HUDEP-2 (cell line): Measurements from ENCODE around the gene PLD1.
"Not testable (repeated sequence)": the region's sequence is repeated elsewhere in the genome, so short reads cannot be mapped to it uniquely, and the experiment has no call there.

ENCODE experiments used
- DNase-seq, 76 experiments: peaks; one replicate each; lab custom pipeline; 2025; ENCODE audit not compliant: unreplicated experiment in 76 of 76; lab: John Stamatoyannopoulos, UW

The PLD1 gene

DNA sequence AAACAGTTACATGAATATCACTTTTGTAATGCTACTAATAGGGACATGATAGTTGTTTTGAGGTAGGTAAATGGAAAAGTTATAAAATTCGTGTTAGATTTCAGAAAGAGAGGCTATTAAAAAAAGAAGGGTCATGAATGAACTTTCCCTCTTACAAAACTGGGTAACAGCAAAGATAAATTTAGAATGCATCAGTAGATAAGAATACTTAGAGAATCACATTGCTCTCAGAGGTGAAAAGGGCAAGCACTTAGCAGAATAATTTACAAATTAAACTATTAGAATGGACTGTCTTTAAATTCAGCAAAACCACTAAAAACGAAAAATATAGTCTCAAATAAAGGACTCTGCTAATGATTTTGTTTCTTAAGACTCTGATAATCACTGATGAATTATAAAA lies 167.2 kb downstream of the PLD1 start:
- no peak for DNase-seq

DNA sequence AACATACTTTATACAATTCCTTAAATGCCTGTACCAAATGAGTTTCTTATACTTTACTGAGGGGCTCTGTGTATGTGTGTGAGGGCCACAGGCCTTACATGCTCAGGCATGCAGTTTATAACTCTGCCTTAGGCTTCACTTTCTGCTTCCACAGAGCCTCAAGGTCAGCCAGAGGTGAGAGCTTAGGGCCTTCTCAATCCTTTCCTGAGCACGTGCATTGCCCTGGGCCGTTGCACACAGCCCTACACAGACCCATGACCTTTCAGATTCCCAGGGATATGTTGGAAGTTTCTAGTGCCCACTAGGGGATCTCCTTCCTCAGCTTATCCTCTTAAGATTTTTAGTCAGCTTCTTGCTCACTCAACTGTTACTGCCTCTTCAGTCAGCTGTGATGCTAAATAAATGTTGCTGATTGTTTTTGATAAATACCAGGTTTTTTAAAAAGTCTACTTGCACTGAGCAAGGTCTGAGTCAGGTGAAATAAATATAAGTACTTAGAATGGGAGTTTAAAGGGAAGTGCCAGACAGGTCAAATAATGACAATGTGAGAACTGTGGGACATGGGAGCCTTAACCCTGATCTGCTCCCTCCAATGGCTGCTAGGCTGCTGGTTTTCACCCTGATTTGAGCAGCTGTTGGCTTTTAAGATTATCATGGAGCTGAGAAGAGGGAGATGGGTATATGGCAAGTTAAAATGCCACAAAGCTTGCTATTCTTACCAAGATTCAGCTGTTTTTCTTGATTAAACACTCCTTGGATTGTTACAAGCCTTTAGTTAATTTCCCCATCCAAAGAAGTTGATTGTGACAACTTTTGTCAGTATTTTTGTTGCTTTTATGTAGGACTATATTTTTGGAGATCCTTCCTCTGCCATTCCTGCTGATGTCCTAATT lies 169.5 kb downstream of the PLD1 start:
- DNase-seq, result no peak

DNA sequence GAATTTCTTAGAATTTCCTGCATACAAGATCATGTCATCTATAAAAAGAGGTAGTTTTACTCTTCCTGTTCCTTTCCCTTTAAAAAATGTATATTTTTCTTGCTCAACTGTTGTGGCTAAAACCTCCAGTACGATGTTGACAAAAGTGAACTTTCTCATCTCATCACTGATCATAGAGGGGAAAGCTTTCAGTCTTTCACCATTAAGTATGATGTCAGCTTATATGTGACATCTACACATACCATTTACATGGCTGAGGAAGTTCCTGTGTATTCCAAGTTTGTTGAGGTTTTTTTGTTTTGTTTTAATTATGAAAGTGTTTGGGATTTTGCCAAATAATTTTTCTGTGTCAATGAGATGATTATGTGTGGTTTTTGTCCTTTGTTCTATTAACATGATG lies 173.6 kb downstream of the PLD1 start:
- DNase-seq, result no peak

DNA sequence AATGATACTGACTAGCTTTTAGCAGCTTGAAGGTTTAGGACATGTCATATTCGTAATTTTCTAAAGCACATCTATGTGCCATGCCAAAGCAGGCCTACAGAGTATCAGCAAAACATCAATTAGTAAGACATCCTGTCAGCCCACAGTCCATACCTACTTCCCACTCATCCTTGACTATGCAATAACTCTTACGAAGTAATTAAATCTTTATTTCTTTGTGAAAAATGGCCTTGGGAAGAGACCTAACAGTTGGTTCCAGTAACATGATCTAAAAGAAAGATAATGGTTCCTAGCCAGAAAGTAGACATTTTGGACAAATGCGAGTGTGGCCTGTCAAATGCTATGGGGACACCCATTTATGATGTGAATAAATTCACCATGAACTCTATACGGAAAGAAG lies 177.5 kb downstream of the PLD1 start:
- no peak for DNase-seq

DNA sequence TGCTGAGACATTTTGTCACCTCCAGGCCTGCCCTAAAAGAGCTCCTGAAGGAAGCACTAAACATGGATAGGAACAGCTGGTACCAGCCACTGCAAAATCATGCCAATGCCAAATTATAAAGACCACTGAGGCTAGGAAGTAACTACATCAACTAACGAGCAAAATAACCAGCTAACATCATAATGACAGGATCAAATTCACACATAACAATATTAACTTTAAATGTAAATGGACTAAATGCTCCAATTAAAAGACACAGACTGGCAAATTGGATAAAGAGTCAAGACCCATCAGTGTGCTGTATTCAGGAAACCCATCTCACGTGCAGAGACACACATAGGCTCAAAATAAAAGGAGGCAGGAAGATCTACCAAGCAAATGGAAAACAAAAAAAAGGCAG lies 183.5 kb downstream of the PLD1 start:
- DNase-seq, result not testable (repeated sequence)

DNA sequence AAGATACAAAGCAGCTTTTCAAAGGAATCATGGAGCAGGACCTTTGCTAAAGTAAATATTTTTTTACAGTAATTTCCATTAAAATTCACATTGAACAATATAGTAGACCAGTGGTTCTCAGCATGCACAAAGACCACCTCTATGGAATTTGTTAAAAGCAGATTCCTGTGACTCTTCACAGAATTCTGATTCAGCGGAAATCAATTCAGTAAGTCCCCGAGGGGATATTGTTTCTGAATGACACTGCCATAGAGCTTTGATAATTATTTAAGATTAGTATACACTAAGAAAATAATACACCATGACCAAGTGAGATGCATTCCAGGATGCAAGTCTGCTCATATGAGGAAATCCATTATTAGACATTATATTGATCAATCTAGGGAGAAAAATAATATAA lies 188.2 kb downstream of the PLD1 start:
- no peak for DNase-seq

DNA sequence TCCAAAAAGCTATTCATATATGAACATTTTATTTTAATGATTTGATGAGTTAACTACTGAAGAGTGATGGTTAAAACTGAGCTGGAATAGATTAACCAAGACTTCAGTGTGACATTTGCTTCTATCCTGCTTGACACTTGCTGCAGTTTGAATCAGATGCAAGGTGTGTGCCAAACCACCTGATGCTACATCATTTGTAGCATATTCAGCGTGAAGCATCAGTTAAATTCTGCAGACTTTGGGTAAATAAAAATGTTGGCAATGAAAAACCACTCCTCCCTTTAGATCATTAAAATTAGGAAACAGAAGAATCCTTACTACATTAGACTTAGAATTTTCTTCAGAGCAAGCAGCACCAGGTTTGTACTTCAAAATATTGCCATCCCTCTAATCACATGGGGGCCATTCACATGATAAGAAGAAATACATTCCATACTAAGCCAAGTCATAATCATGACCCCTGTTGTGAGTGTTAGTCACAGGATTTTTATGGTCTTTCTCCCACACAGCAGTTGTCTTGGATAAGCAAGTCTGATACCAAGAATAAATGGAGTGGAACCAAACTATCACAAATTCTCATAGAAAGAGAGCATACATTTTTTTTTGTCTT lies 189.4 kb downstream of the PLD1 start:
- peak in 5 of 76 experiments; percentile 5 to 40 (median 9) for DNase-seq

DNA sequence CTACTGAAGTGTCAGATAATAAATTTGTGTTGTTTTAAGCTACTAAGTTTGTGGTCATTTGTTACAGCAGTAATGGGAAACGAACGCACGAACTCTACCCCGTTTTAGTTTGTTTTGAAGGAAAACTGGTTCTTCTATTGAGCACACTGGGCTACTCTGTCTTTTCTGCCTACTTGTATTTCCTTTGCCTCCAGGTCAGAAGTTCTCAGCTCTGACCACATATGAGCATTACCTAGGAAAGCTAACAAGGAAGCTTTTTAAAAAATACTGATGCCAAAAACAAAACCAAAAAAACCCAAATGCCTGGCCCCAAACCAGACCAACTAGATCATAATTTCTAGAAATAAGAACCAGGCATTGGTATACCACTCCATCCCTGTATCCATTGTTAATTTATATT lies 193.5 kb downstream of the PLD1 start:
- no peak for DNase-seq

DNA sequence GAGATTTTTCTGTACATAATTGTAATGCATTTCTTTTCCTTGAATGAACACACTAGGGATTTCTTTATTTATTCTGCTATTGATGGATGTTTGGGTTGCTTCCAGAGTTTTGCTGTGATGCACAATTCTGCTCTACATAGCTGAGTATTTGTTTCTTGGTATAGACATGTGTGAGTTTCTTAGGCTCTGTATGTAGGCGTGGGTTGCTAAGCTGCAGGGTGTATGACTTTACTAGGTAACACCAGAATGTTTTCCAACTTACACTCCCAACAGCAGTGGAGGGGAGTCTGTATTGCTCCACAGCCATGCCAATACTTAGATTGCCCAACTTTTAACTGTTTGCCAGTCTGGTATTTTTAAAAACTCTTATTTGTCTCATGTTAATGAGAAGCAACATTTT lies 194.6 kb downstream of the PLD1 start:
- DNase-seq, result no peak

DNA sequence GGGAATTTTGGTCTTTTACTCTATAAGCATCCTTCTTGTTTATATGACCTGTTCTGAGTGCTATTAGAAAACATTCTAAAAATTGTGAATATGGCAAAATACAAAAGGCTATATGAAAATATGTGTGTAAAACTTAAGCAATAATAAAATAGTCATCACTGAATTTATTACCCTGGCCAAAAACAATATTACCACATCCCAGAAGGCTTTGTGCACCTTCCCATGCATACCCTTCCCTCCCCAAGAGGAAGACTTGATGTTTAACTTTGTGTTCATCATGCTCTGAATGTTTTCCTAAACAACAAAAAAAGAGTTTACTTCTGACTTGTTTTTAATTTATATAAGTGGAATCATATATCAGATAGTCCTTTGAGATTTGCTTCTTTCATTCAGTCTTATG lies 195.0 kb downstream of the PLD1 start:
- no peak for DNase-seq

DNA sequence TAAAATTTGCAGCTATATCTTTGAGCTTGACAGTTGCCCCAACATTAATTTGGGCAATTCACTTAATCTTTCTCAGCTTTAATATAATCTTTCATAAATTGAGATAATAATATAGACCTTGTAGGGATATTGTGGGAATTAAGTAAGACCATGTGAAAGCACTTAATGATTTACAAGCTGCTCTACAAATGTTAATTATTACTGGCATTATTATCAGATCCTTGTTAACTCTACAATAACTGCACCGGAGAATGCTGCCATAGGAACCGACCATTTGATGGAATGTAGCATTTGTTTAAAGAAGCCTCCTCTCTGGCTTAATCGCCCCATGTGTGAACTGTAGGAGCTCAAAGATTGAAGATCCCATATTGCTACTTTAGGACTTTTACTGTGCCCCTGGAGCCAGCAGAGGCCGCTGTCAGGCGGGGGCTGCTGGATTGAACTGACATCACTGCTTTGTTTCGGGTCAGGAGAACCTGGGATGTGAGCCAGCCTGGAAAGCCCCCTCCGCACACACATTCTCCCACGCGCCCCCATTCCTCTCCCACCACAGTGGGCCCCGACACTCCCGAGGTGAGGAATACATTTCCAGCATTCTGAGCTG lies 195.9 kb downstream of the PLD1 start:
- DNase-seq, result peak in 7 of 76 experiments; percentile 3 to 14 (median 6)

DNA sequence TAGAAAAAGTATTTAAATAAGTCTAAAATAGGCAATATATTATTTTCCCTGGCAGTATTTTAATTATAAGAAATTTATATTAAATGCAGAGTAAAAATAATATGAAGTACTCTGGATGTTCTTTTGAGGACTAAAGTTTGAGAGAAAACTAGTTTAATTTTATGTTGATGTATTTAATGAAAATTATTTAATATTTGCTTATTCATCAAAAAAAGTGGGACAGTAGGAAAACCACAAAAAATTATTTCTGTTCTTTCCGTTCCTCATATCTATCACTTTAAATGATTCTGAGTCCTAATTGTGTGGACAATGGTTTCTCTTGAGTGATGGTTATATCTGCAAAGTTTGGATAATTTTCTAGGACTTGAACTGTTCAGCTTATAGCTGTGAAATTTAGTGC lies 202.8 kb downstream of the PLD1 start:
- no peak for DNase-seq

DNA sequence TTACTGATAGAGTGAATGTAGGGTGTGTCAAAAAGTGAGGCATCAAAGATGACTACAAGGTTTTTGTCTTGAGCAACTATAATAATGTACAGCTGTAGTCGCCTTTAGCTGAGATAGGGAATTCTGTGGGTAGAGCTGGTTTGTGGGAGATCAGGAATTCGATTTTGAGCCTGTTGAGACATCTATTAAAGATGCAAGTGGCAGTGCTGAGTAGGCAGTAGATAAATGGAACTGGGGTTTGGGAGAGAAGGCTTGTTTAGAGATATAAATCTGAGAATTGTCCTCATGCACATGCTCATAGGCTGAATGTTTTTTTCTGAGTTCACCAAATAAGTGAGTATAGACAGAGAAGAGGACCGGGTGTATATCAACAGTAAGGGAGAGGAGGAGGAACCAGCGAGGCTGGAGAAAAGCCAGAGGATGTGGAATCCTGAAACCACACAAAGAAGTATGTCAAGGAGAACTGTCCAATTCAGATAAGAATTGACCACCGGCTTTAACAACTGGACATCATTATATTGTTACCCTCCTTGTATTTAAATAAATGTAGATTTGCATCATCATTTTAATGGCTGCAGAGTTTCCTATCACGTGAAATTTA lies 204.0 kb downstream of the PLD1 start:
- DNase-seq, result peak in 1 of 76 experiments; percentile 11

DNA sequence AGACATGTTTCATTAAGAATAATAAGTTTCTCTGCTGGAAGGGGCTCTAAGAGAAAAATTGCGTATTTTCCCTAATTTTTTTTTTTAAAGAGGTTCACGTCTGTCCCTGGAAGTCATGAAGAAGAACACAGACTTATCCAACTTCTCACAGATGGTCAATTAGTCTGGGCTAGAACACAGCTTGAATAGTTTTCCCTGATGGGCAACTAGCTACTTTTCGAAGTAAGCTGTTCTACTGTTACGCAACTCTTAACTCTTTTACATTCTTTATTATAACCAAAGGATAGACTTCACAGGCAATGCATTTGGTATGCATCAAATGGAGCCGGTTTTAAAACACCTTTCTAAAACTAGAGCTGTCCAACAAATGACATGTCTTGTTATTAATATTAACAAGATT lies 205.9 kb downstream of the PLD1 start:
- DNase-seq, result no peak

DNA sequence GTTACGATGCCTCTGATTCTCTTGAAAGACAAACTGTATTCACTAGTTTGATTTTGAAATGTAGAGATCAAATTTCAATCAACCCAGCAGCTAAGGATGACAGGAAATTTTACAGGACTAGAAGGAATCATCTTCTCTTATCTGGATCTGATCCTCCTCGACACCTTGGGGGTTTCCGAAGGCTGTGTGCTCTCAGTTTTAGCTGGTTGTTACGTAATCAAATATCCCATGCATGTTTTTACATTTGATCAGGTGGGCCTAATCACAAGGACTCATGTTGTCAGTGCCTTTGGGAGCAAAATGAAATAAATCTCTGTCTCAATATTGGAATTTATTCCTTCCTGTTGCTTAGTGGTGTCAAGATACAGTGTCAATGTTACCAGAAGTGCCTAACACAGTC lies 208.2 kb downstream of the PLD1 start:
- DNase-seq, result no peak

DNA sequence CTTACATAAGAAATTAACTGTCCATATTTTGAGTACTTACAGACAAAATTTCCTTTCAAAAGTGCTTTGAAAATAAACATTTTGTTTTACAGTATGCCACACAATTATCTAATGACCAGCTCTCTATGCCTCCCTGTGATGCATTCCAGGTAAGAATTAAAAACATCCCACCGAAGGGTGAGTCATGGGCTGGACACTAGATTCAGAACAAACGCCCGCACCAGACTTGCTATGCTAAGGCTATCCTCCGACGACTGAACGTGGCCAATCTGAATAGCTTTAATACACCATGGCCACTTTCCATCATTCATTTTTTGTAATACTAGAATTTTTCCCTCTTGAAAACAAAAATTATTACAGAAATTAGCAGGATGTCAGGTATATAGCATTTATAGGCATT lies 210.3 kb downstream of the PLD1 start:
- DNase-seq, result no peak

DNA sequence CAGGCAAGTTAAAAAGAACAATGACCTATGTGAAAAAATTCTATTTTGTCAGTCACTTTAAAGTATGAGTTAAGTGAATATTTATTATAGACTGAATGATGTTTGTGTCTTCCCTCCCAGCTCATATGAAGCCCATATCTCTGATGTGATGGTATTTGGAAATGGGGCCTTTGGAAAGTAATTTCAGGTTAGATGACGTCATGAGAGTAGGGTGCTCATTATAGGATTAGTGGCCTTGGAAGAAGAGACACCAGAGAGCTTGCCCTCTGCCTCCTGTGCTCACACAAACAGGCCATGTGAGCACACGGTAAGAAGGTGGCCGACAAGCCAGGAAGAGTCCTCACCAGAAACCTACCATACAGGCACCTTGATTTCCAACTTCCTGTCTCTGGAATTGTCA lies 211.3 kb downstream of the PLD1 start:
- DNase-seq, result no peak

DNA sequence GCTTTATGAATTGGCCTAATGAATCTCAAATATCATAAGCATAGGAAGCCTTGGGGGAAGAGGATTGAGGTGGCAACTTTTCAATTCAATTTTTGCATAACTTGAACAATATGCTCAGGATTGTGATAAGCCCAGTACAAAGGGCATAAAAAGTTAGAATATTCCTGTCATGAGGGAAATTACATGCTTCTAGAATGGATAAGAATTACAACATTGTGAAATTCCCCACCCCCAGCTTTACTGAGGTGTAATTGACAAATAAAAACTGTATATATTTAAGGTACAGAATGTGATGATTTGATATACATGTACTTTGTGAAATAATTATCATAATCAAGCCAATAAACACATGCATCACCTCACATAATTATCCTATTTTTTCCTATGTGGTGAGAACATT lies 217.5 kb downstream of the PLD1 start:
- DNase-seq, result no peak

DNA sequence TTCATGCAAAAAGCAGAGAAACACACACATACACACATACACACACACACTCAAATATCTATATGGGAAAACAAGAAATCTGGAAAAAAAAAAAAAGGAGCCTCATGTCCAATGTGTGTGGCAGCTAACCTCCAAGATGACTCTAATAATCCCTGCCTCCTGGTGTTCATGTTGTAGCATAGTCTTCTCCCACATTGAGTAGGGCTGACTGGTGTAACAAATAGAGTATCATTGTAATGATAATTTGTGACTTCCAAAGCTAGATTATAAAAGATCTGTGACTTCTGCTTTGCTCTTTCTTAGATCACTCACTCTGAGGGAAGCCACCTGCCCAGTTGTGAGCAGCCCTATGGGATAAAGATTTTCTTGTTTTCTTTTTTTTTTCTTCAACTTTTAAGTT lies 219.2 kb downstream of the PLD1 start:
- no peak for DNase-seq

DNA sequence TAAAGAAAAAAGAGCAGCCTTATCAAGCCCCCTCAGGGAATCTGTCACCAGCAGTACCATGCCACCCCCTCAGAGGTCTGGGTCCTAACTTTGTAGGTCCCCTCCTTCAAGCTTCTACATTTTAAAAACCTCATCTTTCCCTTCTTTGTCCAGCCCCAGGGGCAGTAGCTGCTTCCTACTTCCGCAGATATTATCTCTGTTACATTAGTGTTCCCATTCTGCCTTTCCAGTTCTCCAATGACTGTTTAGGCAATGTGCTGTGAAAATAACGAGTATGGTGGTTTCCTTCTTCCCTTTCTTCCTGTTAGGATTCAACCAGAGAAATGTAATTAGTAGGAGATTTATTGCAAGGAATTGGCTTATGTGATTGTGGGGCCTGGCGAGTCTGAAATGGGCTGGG lies 224.0 kb downstream of the PLD1 start:
- no peak for DNase-seq

DNA sequence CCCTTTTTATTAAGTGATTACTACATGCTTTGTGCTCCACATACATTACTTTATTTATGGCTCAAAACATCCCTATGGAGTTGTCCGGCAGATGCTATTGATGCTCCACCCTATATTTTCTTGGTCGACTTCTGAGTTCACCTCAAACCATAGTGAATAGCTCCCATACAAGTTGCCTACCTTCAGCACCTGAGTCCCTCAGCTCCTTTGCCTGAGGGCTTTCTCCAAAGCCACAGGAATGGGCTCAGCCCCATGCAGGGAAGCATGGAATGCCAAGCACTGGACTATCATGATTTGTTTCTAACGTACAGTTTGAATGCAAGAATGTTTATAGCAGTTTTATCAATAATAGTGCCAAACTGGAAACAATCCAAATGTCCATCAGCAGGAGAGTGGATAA lies 225.2 kb downstream of the PLD1 start:
- DNase-seq, result no peak

DNA sequence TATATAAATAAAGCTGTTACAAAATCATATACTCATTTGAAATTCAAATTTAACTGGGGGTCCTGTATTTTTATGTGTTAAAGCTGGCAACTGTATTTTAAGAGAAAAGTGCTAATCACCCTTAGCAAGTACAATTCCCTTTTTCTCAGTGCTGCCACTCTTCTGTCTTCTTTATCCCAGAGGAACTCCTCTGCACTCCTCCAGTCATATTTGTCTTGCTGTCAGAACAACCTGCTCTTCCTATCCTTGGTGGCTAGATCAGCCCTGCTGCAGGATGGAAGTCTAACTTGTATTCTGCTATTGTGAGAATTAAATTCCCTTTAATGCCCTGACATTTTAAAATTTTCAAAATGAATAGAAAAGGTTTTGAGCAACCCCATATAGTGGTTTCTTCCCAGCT lies 226.2 kb downstream of the PLD1 start:
- no peak for DNase-seq
